GM21515 (cell line): ENCODE results near the gene DLL3.
"Not testable (repeated sequence)": the region's sequence is repeated elsewhere in the genome, so short reads cannot be mapped to it uniquely, and the experiment has no call there.

Experiments used
- ATAC-seq: cut with Tn5 transposase; IDR thresholded peaks from one replicate; pipeline ENCODE4 v1.9.1; 2021; ENCODE audit not compliant: unreplicated experiment

The DLL3 gene

GRCh38 chr19:39498798-39499642 is at the start of gene DLL3:
Gene DLL3 (plus strand): TSS chr19:39498947. CDS start chr19:39498975, 28 bp downstream.
- no peak for ATAC-seq

- ATAC-seq = no peak
These were observed 49.5 kb upstream of the DLL3 start for GRCh38 chr19:39449116-39449797.

GRCh38 chr19:39451257-39451656 is 47.5 kb upstream of the DLL3 start:
- ATAC-seq = not testable (repeated sequence)

- ATAC-seq = no peak
These were observed 35.3 kb upstream of the DLL3 start for GRCh38 chr19:39463403-39463802.

- ATAC-seq = no peak
These were observed 32.6 kb upstream of the DLL3 start for GRCh38 chr19:39465956-39466747.

- ATAC-seq = no peak
These were observed 30.8 kb upstream of the DLL3 start for GRCh38 chr19:39467941-39468340.

- ATAC-seq = no peak
These were observed 29.7 kb upstream of the DLL3 start for GRCh38 chr19:39469036-39469435.

GRCh38 chr19:39469567-39469966 is 29.2 kb upstream of the DLL3 start:
- ATAC-seq = no peak

- ATAC-seq = no peak
These were observed 27.9 kb upstream of the DLL3 start for GRCh38 chr19:39470724-39471339.

- ATAC-seq = no peak
These were observed 26.8 kb upstream of the DLL3 start for GRCh38 chr19:39471756-39472536.

- ATAC-seq = no peak
These were observed 25.9 kb upstream of the DLL3 start for GRCh38 chr19:39472746-39473442.

GRCh38 chr19:39473443-39473960 is 25.2 kb upstream of the DLL3 start:
- no peak for ATAC-seq

- ATAC-seq = no peak
These were observed 24.6 kb upstream of the DLL3 start for GRCh38 chr19:39474139-39474620.

- no peak for ATAC-seq
These were observed 23.0 kb upstream of the DLL3 start for GRCh38 chr19:39475748-39476147.

- not testable (repeated sequence) for ATAC-seq
These were observed 19.4 kb upstream of the DLL3 start for GRCh38 chr19:39479319-39479801.

GRCh38 chr19:39479916-39480315 is 18.8 kb upstream of the DLL3 start:
- ATAC-seq = no peak

- peak; percentile 80 for ATAC-seq
These were observed 18.2 kb upstream of the DLL3 start, which contains the start of gene TIMM50 for GRCh38 chr19:39480337-39481228. Gene TIMM50 (plus strand): TSS chr19:39480838. CDS start chr19:39480854, 16 bp downstream.

GRCh38 chr19:39481229-39481545 is 17.6 kb upstream of the DLL3 start:
- ATAC-seq = no peak
